ENCODE measurements around the gene TMEM161A.

TMEM161A gene

GRCh38 chr19:19096641-19097627 lies 41.3 kb downstream of the TMEM161A start:
- no peak for DNase-seq

- no peak for DNase-seq
These were observed 42.6 kb downstream of the TMEM161A start for GRCh38 chr19:19095691-19096090.

GRCh38 chr19:19094513-19094912 lies 43.8 kb downstream of the TMEM161A start:
- DNase-seq, result no peak

GRCh38 chr19:19087676-19088075 lies 50.6 kb downstream of the TMEM161A start:
- DNase-seq, result no peak

- no peak for DNase-seq
These were observed 54.7 kb downstream of the TMEM161A start for GRCh38 chr19:19083413-19084178.

GRCh38 chr19:19081642-19082151 lies 56.6 kb downstream of the TMEM161A start:
- DNase-seq, result no peak

- no peak for DNase-seq
These were observed 58.7 kb downstream of the TMEM161A start for GRCh38 chr19:19079571-19079970.

GRCh38 chr19:19078801-19079200 lies 59.5 kb downstream of the TMEM161A start:
- no peak for DNase-seq

- DNase-seq, result no peak
These were observed 61.2 kb downstream of the TMEM161A start for GRCh38 chr19:19077103-19077502.

- no peak for DNase-seq
These were observed 61.8 kb downstream of the TMEM161A start for GRCh38 chr19:19076476-19076875.

GRCh38 chr19:19075126-19075525 lies 63.2 kb downstream of the TMEM161A start:
- no peak for DNase-seq

GRCh38 chr19:19074196-19074882 lies 63.9 kb downstream of the TMEM161A start:
- no peak for DNase-seq

GRCh38 chr19:19071897-19072296 lies 66.4 kb downstream of the TMEM161A start:
- no peak for DNase-seq
